ENCODE measurements around the gene TCERG1L. TPM values are rescaled to one million over a fixed set of nuclear protein-coding genes. Genes with fewer than 3 reads are reported as not detected.

The TCERG1L gene
- total and polyA plus RNA-seq, 4 donors = 1.9 to 23.5 (median 14.9) TPM

- no peak for DNase-seq (ENCODE audit: low read depth in 4 of 6, low spot score in 6 of 6)
- Histone ChIP-seq H3K27ac (ENCODE audit: low read depth, low read length) (no peak overlapping the region), H3K9me3 (ENCODE audit: control insufficient read depth, insufficient read depth, low read length) (no peaks in the 10 kb centered on the region), H3K27me3 (ENCODE audit: control insufficient read depth, insufficient read depth, low read length) (no peaks in the 10 kb centered on the region), H3K4me3 (ENCODE audit: low read depth, low read length) (no peak overlapping the region), H3K36me3 (ENCODE audit: control insufficient read depth, insufficient read depth, low read length) (peaks cover 28% of the 10 kb centered on the region), H3K4me1 (ENCODE audit: control insufficient read depth, insufficient read depth, low read length) (peaks cover 17% of the 10 kb centered on the region)
- WGBS (ENCODE audit: insufficient coverage) = 85% methylated on average over 17 of the region's 19 CpGs
Observed at GRCh38 chr10:131274133-131274880, 37.2 kb downstream of the TCERG1L start.

GRCh38 chr10:131273476-131273875, 38.0 kb downstream of the TCERG1L start:
- H3K9me3 ChIP-seq (ENCODE audit: control insufficient read depth, insufficient read depth, low read length) = peaks cover under 1% of the 10 kb centered on the region
- H3K27me3 ChIP-seq (ENCODE audit: control insufficient read depth, insufficient read depth, low read length) = no peaks in the 10 kb centered on the region
- no peak overlapping the region for H3K27ac ChIP-seq (ENCODE audit: low read depth, low read length)
- no peak overlapping the region for H3K4me3 ChIP-seq (ENCODE audit: low read depth, low read length)
- DNase-seq (ENCODE audit: low read depth in 4 of 6, low spot score in 6 of 6) = no peak
- peaks cover 17% of the 10 kb centered on the region for H3K4me1 ChIP-seq (ENCODE audit: control insufficient read depth, insufficient read depth, low read length)
- peaks cover 28% of the 10 kb centered on the region for H3K36me3 ChIP-seq (ENCODE audit: control insufficient read depth, insufficient read depth, low read length)
- WGBS (ENCODE audit: insufficient coverage) = 96% methylated on average over 8 of the region's 10 CpGs

GRCh38 chr10:131272897-131273451, 38.5 kb downstream of the TCERG1L start:
- Histone ChIP-seq H3K36me3 (ENCODE audit: control insufficient read depth, insufficient read depth, low read length) (peaks cover 26% of the 10 kb centered on the region), H3K27ac (ENCODE audit: low read depth, low read length) (no peak overlapping the region), H3K4me3 (ENCODE audit: low read depth, low read length) (no peak overlapping the region), H3K9me3 (ENCODE audit: control insufficient read depth, insufficient read depth, low read length) (peaks cover 4% of the 10 kb centered on the region), H3K4me1 (ENCODE audit: control insufficient read depth, insufficient read depth, low read length) (peaks cover 17% of the 10 kb centered on the region), H3K27me3 (ENCODE audit: control insufficient read depth, insufficient read depth, low read length) (no peaks in the 10 kb centered on the region)
- 93% methylated on average over 15 of the region's 15 CpGs for WGBS (ENCODE audit: insufficient coverage)
- DNase-seq (ENCODE audit: low read depth in 4 of 6, low spot score in 6 of 6) = no peak

- no peaks in the 10 kb centered on the region for H3K27me3 ChIP-seq (ENCODE audit: control insufficient read depth, insufficient read depth, low read length)
- no peak overlapping the region for H3K27ac ChIP-seq (ENCODE audit: low read depth, low read length)
- H3K4me1 ChIP-seq (ENCODE audit: control insufficient read depth, insufficient read depth, low read length) = peaks cover 17% of the 10 kb centered on the region
- no peak overlapping the region for H3K4me3 ChIP-seq (ENCODE audit: low read depth, low read length)
- H3K9me3 ChIP-seq (ENCODE audit: control insufficient read depth, insufficient read depth, low read length) = peaks cover 4% of the 10 kb centered on the region
- no peak for DNase-seq (ENCODE audit: low read depth in 4 of 6, low spot score in 6 of 6)
- 90% methylated on average over 11 of the region's 12 CpGs for WGBS (ENCODE audit: insufficient coverage)
- H3K36me3 ChIP-seq (ENCODE audit: control insufficient read depth, insufficient read depth, low read length) = peaks cover 30% of the 10 kb centered on the region
Observed at GRCh38 chr10:131271966-131272365, 39.6 kb downstream of the TCERG1L start.

GRCh38 chr10:131271195-131271880, 40.2 kb downstream of the TCERG1L start:
- WGBS (ENCODE audit: insufficient coverage) = 85% methylated on average over 13 of the region's 13 CpGs
- no peak for DNase-seq (ENCODE audit: low read depth in 4 of 6, low spot score in 6 of 6)

GRCh38 chr10:131270461-131271190, 40.9 kb downstream of the TCERG1L start:
- Histone ChIP-seq H3K4me3 (ENCODE audit: low read depth, low read length) (no peak overlapping the region), H3K27me3 (ENCODE audit: control insufficient read depth, insufficient read depth, low read length) (no peaks in the 10 kb centered on the region), H3K9me3 (ENCODE audit: control insufficient read depth, insufficient read depth, low read length) (peaks cover 4% of the 10 kb centered on the region), H3K27ac (ENCODE audit: low read depth, low read length) (no peak overlapping the region), H3K4me1 (ENCODE audit: control insufficient read depth, insufficient read depth, low read length) (peaks cover 17% of the 10 kb centered on the region), H3K36me3 (ENCODE audit: control insufficient read depth, insufficient read depth, low read length) (peaks cover 30% of the 10 kb centered on the region)
- 58% methylated on average over 11 of the region's 16 CpGs for WGBS (ENCODE audit: insufficient coverage)
- DNase-seq (ENCODE audit: low read depth in 4 of 6, low spot score in 6 of 6) = no peak

More at GRCh38 chr10:131271195-131271880, 40.2 kb downstream of the TCERG1L start:
- Histone ChIP-seq H3K27ac (ENCODE audit: low read depth, low read length) (no peak overlapping the region), H3K4me3 (ENCODE audit: low read depth, low read length) (no peak overlapping the region), H3K9me3 (ENCODE audit: control insufficient read depth, insufficient read depth, low read length) (peaks cover 4% of the 10 kb centered on the region), H3K4me1 (ENCODE audit: control insufficient read depth, insufficient read depth, low read length) (peaks cover 17% of the 10 kb centered on the region), H3K36me3 (ENCODE audit: control insufficient read depth, insufficient read depth, low read length) (peaks cover 30% of the 10 kb centered on the region), H3K27me3 (ENCODE audit: control insufficient read depth, insufficient read depth, low read length) (no peaks in the 10 kb centered on the region)

GRCh38 chr10:131269776-131270460, 41.6 kb downstream of the TCERG1L start:
- Histone ChIP-seq H3K4me1 (ENCODE audit: control insufficient read depth, insufficient read depth, low read length) (peaks cover 17% of the 10 kb centered on the region), H3K27ac (ENCODE audit: low read depth, low read length) (no peak overlapping the region), H3K4me3 (ENCODE audit: low read depth, low read length) (no peak overlapping the region), H3K36me3 (ENCODE audit: control insufficient read depth, insufficient read depth, low read length) (peaks cover 30% of the 10 kb centered on the region), H3K9me3 (ENCODE audit: control insufficient read depth, insufficient read depth, low read length) (peaks cover 4% of the 10 kb centered on the region), H3K27me3 (ENCODE audit: control insufficient read depth, insufficient read depth, low read length) (no peaks in the 10 kb centered on the region)
- 84% methylated on average over 8 of the region's 17 CpGs for WGBS (ENCODE audit: insufficient coverage)
- DNase-seq (ENCODE audit: low read depth in 4 of 6, low spot score in 6 of 6) = peak in 2 of 6 donors; percentile 37 to 42

GRCh38 chr10:131267814-131268095, 43.8 kb downstream of the TCERG1L start:
- Histone ChIP-seq H3K9me3 (ENCODE audit: control insufficient read depth, insufficient read depth, low read length) (peaks cover 4% of the 10 kb centered on the region), H3K36me3 (ENCODE audit: control insufficient read depth, insufficient read depth, low read length) (peaks cover 24% of the 10 kb centered on the region), H3K27ac (ENCODE audit: low read depth, low read length) (no peak overlapping the region), H3K4me3 (ENCODE audit: low read depth, low read length) (no peak overlapping the region), H3K27me3 (ENCODE audit: control insufficient read depth, insufficient read depth, low read length) (no peaks in the 10 kb centered on the region), H3K4me1 (ENCODE audit: control insufficient read depth, insufficient read depth, low read length) (peaks cover 14% of the 10 kb centered on the region)
- WGBS (ENCODE audit: insufficient coverage) = 91% methylated on average over 6 of the region's 6 CpGs
- no peak for DNase-seq (ENCODE audit: low read depth in 4 of 6, low spot score in 6 of 6)

All from spinal cord (tissue), 10 donors.